Endothelial cell of umbilical vein (primary cell): ENCODE results near the gene AHRR. TPM values are rescaled to one million over a fixed set of nuclear protein-coding genes. Genes with fewer than 3 reads are reported as not detected.

Source experiments
- BruUV-seq: library from RNA; stranded (reverse); fragments of 400-500 nt; replicated peaks from 2 replicates; lab custom pipeline; 2021; lab: Mats Ljungman, UMichigan
- CTCF ChIA-PET: fragments of 300-600, 350-600 bp; sonication (Branson Sonifier 250); formaldehyde crosslinking; loops from one replicate; lab custom pipeline; 2021; ENCODE audit warnings: antibody characterized with exemption, inconsistent platforms; lab: Charles Lee
- POLR2A ChIA-PET: fragments of 300-600, 350-600 bp; sonication (Branson Sonifier 250); formaldehyde crosslinking; loops from one replicate; lab custom pipeline; 2021; ENCODE audit warnings: antibody characterized with exemption, inconsistent platforms; lab: Charles Lee
- DNase-seq: peaks from one replicate; pipeline ENCODE4 v3.0.0-alpha.2; 2011; ENCODE audit warnings: low read depth, low spot score
- FAIRE-seq: peaks from 2 replicates; lab custom pipeline; 2011; peaks lifted over from hg19 to GRCh38; lab: Jason Lieb, UNC
- H2AFZ ChIP-seq: 2 replicates; pipeline ENCODE4 v1.6.0; 2012; ENCODE audit warnings: low read depth, low read length, control low read depth, inconsistent platforms
- H3K27ac ChIP-seq: 2 replicates; pipeline ENCODE4 v1.5.1; 2011; ENCODE audit warnings: low read depth, mild to moderate bottlenecking, control low read depth, low read length, moderate library complexity; ENCODE audit not compliant: insufficient read depth
- H3K27me3 ChIP-seq, 2 experiments: 2 replicates each; pipeline versions ENCODE4 v1.6.0 to v1.6.1; 2011; ENCODE audit warnings: low read length in 2 of 2, mixed read lengths in 1 of 2; ENCODE audit not compliant: control insufficient read depth in 2 of 2, insufficient read depth in 2 of 2
- H3K36me3 ChIP-seq, 2 experiments: 2 replicates in 1 of 2; 3 replicates in 1 of 2; pipeline ENCODE4 v1.5.1; 2011; ENCODE audit warnings: low read length in 2 of 2, mild to moderate bottlenecking in 1 of 2, moderate library complexity in 1 of 2; ENCODE audit not compliant: control insufficient read depth in 2 of 2, insufficient read depth in 2 of 2; ENCODE audit errors: extremely low read depth in 1 of 2
- H3K4me1 ChIP-seq: 3 replicates; pipeline ENCODE4 v1.5.1; 2011; ENCODE audit warnings: mild to moderate bottlenecking, low read length; ENCODE audit not compliant: control insufficient read depth, insufficient read depth; ENCODE audit errors: extremely low read depth
- H3K4me2 ChIP-seq: 2 replicates; pipeline ENCODE4 v1.6.1; 2011; ENCODE audit warnings: low read length, control low read depth, mixed read lengths; ENCODE audit not compliant: insufficient read depth
- H3K4me3 ChIP-seq, 3 experiments: fragments of 200-600 bp in 1 of 3; sonication (generic), shearing (Covaris generic) in 1 of 3; replicated peaks in 1 of 3; 2 replicates each; pipeline ENCODE4 v1.5.1; 2011 to 2016; ENCODE audit warnings: control low read depth in 3 of 3, low read length in 3 of 3, mild to moderate bottlenecking in 2 of 3, inconsistent platforms in 1 of 3, low read depth in 1 of 3, moderate library complexity in 1 of 3; ENCODE audit not compliant: insufficient read depth in 1 of 3
- H3K79me2 ChIP-seq: 2 replicates; pipeline ENCODE4 v1.6.0; 2012; ENCODE audit warnings: low read length, inconsistent platforms; ENCODE audit not compliant: control insufficient read depth, insufficient read depth
- H3K9ac ChIP-seq: replicated peaks from 2 replicates; pipeline ENCODE3; 2011; ENCODE audit warnings: low read length, control low read depth; ENCODE audit not compliant: insufficient read depth; ENCODE audit errors: extremely low read depth
- H3K9me1 ChIP-seq: replicated peaks from 3 replicates; pipeline ENCODE4 v1.6.0; 2011; ENCODE audit warnings: mild to moderate bottlenecking, low read length; ENCODE audit not compliant: control insufficient read depth, insufficient read depth; ENCODE audit errors: extremely low read depth
- H3K9me3 ChIP-seq: replicated peaks from 2 replicates; pipeline ENCODE4 v1.5.1; 2012; ENCODE audit warnings: low read length, inconsistent platforms; ENCODE audit not compliant: control insufficient read depth, insufficient read depth
- H4K20me1 ChIP-seq: replicated peaks from 2 replicates; pipeline ENCODE3; 2011; ENCODE audit warnings: mild to moderate bottlenecking, low read length; ENCODE audit not compliant: control insufficient read depth, insufficient read depth; ENCODE audit errors: extremely low read depth
- CTCF ChIP-seq, 2 donors: IDR thresholded peaks; 1 replicate in 1 of 2; 2 replicates in 1 of 2; pipeline ENCODE4 v1.5.1; 2011; ENCODE audit warnings: low read length in 2 of 2, mild to moderate bottlenecking in 2 of 2, moderate library complexity in 2 of 2, control low read depth in 1 of 2, inconsistent platforms in 1 of 2, low read depth in 1 of 2; ENCODE audit not compliant: insufficient read depth in 1 of 2; ENCODE audit errors: extremely low read depth in 1 of 2
- EZH2 ChIP-seq: IDR thresholded peaks from 2 replicates; pipeline ENCODE4 v1.6.1; 2012; ENCODE audit warnings: borderline replicate concordance, low read depth, mild to moderate bottlenecking, moderate library complexity, low read length, inconsistent platforms; ENCODE audit not compliant: severe bottlenecking
- FOS ChIP-seq: IDR thresholded peaks from 2 replicates; pipeline ENCODE4 v1.6.1; 2011; ENCODE audit warnings: mild to moderate bottlenecking, low read length, moderate library complexity, borderline replicate concordance; ENCODE audit not compliant: insufficient read depth
- GATA2 ChIP-seq: IDR thresholded peaks from 2 replicates; pipeline ENCODE4 v1.7.0; 2011; ENCODE audit warnings: low read depth, mild to moderate bottlenecking, moderate library complexity, mixed read lengths, low read length; ENCODE audit not compliant: insufficient read length, insufficient read depth
- JUN ChIP-seq: IDR thresholded peaks from 2 replicates; pipeline ENCODE4 v1.6.1; 2011; ENCODE audit warnings: borderline replicate concordance, low read depth; ENCODE audit not compliant: insufficient read length, insufficient read depth
- MAX ChIP-seq: IDR thresholded peaks from 2 replicates; pipeline ENCODE4 v1.6.1; 2011; ENCODE audit not compliant: insufficient read depth, insufficient read length
- MYC ChIP-seq: IDR thresholded peaks from one replicate; pipeline ENCODE4 v1.6.1; 2011; ENCODE audit warnings: mild to moderate bottlenecking, low read depth, low read length
- POLR2A ChIP-seq: IDR thresholded peaks from 2 replicates; pipeline ENCODE4 v1.6.1; 2012; ENCODE audit warnings: low read depth, mild to moderate bottlenecking, control low read depth, low read length
- POLR2AphosphoS5 ChIP-seq: IDR thresholded peaks from 2 replicates; pipeline ENCODE4 v1.6.1; 2012; ENCODE audit warnings: low read depth, mild to moderate bottlenecking, control low read depth, low read length, moderate library complexity; ENCODE audit not compliant: insufficient read depth
- dilution Hi-C: fragments of 300-500 bp; cut with MboI; formaldehyde crosslinking; loops from one replicate; pipeline ENCODE4 v1.15.0; 2019; ENCODE audit warnings: low sequenced_read_pairs; ENCODE audit not compliant: extremely low pct_ligation_motif_present
- intact Hi-C: fragments of 100-400 bp; cut with micrococcal nuclease; formaldehyde crosslinking; loops from one replicate; pipeline ENCODE4 v1.10.0; 2022
- polyA plus RNA-seq, 4 experiments: library from polyadenylated mRNA; depleted of rRNA in 3 of 4; stranded (reverse) in 3 of 4; unstranded in 1 of 4; fragments of >200 nt; gene quantifications; 2 replicates each; pipeline versions ENCODE4 v1.2.1 to v1.2.3, GENCODE V29; 2011 to 2012; ENCODE audit warnings: missing spikeins in 1 of 4
- total RNA-seq: library from RNA; stranded (reverse); gene quantifications from 2 replicates; pipeline ENCODE4 v1.2.3, GENCODE V29; 2021

The AHRR gene
- total and polyA plus RNA-seq, 2 donors (not counting 3 experiments of a cell fraction or from before 2014, with no cell fraction given): 3.1 to 7.3 TPM

- H4K20me1 ChIP-seq: no peaks in the 10 kb centered on the region
- intact Hi-C loops (no loop called here), dilution Hi-C loops (no loop called here)
- no peak overlapping the region for H3K4me2 ChIP-seq
- H3K79me2 ChIP-seq: peaks cover 1% of the 10 kb centered on the region
- no peak overlapping the region for H3K9ac ChIP-seq
- no peak for DNase-seq
- no peak for FAIRE-seq
- no peaks in the 10 kb centered on the region for H3K4me1 ChIP-seq
- CTCF ChIA-PET: interaction anchor here (1.2 kb wide), 2 partner anchors 16 to 20 kb away, joined by 3 read pairs; no protein-coding TSS in a partner anchor
- no peak overlapping the region for H3K4me3 ChIP-seq
- H3K9me3 ChIP-seq: no peaks in the 10 kb centered on the region
- BruUV-seq: TSS peak; percentile 39
- H3K27me3 ChIP-seq: no peaks in the 10 kb centered on the region
- H3K9me1 ChIP-seq: no peaks in the 10 kb centered on the region
- no peak overlapping the region for H3K27ac ChIP-seq
- peaks cover 3 to 22% of the 10 kb centered on the region in 2 experiments for H3K36me3 ChIP-seq
- TF ChIP-seq CTCF (IDR thresholded peaks at IDR 0.05; ENCODE audit: extremely low read depth in 1 of 2, insufficient read depth in 1 of 2, low read depth in 1 of 2, low read length in 2 of 2) (no peak), FOS (no peak), POLR2AphosphoS5 (no peak), MAX (no peak), EZH2 (no peak), POLR2A (no peak), JUN (no peak), MYC (no peak), GATA2 (no peak)
- no peak overlapping the region for H2AFZ ChIP-seq
- POLR2A ChIA-PET: no interaction called here
Observed at GRCh38 chr5:466661-467310, 145.3 kb downstream of the AHRR start.
